DMS 273 (cell line): ENCODE data around the gene ARNT2.
A peak's percentile ranks its signal among the peaks of the same experiment; 100 is the strongest.

ENCODE experiments used
- DNase-seq: peaks from one replicate; lab custom pipeline; 2025; ENCODE audit not compliant: unreplicated experiment; lab: John Stamatoyannopoulos, UW

The ARNT2 gene

DNA sequence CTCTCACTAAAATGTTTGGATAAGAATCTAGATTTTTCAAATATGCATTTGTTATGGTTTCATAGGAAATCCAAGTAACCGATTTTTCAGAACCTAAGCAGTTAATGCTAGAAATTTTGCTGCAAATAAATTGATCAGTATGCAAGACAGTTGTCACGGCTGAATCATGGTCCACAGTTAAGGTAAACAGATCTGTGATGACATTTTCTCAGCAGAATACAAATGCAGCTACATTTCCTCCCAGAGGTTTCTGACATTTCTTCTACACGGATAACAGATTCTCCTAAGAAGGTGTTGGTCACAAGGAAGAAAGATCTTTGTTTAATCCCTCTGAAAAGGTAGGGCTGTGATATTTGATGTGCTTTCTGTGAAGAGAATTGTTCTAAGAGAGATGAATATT is 36.9 kb downstream of the ARNT2 start:
- no peak for DNase-seq

DNA sequence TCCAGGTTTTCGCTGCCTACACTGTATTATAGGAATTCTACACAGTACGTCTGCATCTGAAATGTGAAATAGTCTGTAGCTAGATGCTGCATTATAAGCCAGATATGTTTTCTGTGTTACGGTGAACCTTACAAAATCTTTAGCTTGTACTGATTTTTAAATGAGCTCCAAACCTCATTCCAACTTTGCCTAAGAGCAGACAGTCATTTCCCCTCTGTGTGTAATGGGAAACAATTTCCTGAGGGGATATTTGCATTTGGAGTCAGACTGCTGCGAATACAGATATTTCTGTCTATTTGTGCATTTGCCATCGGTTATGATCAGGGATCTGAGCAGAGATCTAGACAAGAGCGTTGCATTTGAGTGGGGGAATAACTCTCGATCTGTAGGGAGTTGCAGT is 37.5 kb downstream of the ARNT2 start:
- no peak for DNase-seq

DNA sequence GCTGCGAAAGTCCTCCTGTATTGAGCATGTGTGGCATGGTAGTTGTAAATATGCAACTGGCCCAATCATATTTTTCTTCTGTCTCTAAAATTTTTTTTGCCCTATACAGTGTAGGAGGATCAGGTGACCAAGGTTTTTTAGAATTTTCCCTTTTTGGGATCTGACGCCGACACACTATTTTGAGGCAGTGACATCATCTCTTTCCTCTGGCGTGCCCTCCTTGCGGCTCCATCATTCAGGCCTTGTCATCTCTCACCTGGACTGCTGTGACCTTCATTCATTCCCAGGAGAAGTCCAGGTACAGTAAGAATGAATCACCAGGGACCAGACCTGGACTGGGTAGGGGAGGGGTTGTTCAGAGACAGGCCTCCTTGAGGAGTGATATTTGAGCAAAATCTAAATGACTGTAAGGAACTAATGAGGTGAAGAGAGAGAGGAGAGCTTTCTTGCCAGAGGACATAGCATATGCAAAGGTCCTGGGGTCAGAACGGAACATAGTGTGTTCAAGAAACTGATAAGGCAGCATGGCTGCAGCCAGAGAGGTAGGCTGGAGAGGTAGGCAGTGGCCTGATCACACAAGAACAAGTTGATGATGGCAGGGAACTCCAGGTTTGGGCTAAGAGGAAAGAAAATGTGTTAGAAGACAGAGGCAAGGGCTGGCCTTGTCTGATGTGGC is 38.7 kb downstream of the ARNT2 start:
- no peak for DNase-seq

DNA sequence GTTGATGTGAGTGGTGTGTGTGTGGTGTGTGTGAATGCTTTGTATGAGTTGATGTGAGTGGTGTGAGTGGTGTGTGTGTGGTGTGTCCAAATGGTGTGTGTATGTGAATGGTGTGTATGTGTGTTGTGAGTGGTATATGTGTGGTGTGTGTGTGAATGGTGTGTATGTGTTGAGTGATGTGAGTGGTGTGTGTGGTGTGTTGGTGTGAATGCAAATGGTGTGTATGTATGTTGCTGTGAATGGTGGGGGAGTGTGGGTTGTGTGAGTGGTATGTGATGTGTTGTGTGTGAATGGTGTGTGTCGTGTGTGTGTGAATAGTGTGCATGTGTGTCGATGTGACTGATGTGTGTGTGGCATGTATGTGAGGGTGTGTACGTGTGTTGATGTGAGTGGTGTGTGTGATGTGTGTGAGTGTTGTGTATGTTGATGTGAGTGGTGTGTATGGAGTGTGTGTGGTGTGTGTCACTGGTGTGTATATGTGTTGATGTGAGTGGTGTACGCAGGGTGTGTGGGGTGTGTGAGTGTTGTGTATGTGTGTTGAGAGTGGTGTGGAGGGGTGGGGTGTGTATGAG is 40.6 kb downstream of the ARNT2 start:
- no peak for DNase-seq

DNA sequence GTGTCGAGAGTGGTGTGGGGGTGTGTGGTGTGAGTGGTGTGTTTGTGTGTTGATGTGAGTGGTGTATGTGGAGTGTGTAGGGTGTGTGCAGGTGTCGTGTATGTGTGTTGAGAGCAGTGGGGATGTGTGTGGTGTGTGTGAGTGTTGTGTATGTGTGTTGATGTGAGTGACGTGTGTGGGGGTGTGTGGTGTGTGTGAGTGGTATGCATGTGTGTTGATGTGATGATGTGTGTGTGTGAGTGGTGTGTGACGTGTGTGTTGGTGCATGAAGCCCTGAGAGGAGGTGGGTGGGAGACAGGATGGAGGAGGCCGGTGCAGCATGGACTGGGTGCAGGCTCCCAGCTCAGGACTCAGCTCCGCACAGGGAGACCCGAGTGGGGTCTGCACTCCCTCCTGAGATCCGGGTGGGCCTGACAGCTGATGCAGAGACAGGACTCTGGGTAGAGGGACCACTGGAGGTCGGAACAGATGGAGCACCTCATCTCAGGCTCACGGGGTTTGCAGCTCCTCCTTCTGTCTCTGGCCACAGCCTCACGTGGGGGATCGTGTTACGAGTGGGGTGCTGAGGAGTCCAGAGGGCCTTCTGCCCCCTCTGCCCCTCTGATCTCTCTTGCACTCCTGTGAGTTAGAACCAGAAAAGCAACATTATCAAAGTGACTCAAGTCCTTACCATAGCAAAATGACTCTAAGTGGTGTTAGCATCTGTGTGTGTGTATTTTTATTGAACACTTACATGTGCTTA is 41.3 kb downstream of the ARNT2 start:
- DNase-seq, result peak; percentile 7

DNA sequence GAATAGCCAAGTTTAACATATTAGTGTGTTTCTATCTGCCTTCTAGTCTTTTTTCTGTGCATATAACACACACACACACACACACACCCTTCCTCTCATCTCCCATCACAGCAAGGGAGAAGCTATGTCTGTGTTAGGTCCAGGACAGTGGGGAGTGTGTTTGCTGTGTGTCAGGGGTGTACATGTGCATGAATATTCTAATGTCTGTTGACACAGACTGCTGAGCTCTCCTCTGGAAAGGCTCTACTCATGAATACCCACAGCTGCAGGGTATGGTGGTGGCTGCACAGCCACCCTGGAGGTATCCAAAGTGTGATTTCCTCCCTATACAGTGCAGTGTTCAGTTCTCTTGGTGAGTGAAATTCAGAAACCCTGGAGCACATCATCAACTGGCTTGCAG is 42.9 kb downstream of the ARNT2 start:
- no peak for DNase-seq

DNA sequence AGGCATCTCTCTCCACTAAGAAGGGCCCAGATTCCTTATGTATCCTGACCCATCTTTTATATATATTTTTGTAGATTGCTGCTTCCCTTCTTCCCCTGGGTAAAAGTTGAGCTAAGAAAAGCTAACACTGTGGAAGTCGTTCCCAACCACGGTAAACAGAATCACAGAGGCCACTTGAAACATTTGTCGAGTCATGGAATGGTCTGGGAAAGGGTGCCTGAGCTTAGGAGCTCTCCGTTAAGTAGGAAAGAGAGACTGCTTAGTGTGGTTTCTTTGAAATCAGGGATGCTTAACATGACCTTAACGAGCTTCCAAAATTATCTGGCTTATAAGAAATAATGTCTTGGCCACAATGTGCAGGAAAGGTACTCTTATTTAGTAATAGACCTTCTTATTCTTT is 45.6 kb downstream of the ARNT2 start:
- DNase-seq, result no peak

DNA sequence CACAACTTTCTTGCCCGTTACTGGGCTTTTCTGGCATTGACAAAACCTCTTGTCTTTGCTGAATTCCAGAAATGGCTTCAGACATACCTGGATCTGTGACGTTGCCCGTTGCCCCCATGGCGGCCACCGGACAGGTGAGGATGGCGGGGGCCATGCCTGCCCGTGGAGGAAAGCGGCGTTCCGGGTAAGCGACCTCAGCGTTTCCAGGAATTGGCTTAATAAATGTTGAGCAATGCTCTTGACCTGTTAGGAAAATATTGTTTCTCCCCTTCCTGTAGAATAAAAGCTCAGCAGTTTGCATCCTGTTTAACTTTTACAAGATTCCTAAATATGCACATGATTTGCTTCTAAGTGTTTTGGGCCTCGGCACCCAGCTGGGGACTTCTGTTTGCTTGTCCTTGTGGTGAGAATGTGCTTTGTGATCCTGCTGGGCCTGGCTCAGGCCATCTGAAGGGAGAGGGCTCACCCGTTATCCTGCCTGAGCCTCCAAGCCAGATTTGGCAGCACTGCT is 46.7 kb downstream of the ARNT2 start:
- no peak for DNase-seq

DNA sequence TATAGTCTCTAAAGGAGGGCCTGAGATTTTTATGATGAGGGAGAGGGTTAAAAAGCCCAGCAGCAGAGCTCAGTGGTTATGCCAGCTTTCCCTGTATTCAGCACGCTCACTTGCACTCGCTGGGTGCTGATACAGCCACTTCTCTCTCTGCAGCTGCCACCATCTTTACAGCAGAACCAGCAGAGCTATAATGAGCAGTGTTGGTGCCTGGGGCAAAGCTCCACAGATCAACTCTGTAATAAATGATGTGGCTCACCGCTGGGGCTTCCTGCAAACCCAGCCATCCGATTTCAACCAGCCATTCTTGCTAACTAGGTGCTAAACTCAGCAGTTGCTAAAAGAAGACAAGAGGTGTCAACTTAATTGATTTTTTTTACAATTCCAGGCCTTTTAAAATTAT is 48.0 kb downstream of the ARNT2 start:
- DNase-seq, result no peak

DNA sequence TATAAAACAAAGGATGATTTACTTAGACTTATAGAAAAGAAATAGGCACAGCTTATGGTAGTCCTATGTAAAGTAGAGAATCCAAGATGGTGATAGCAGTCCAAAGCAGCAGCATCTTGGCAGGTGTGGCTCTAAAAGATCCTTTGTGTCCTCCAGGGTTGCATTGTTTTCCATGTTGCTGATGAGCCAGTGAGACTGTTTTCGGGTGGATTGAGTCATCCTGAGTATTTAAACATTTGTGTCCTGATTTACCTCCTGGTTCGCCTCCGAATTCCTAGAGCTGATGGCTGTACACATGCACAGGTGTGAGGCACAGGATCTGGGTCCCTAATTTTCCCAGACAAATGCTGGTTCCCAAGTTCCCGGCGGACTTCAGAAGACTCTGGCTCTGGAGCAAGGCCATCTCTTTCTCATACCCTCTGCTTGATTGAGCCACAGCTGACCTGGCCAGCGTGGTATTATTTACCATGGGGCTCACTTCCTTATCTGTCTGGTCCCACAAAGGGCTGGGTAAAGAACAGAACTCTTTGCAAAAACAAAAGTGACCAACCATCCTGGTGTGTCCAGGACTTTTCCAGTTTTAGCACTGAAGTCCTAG is 51.0 kb downstream of the ARNT2 start:
- no peak for DNase-seq

DNA sequence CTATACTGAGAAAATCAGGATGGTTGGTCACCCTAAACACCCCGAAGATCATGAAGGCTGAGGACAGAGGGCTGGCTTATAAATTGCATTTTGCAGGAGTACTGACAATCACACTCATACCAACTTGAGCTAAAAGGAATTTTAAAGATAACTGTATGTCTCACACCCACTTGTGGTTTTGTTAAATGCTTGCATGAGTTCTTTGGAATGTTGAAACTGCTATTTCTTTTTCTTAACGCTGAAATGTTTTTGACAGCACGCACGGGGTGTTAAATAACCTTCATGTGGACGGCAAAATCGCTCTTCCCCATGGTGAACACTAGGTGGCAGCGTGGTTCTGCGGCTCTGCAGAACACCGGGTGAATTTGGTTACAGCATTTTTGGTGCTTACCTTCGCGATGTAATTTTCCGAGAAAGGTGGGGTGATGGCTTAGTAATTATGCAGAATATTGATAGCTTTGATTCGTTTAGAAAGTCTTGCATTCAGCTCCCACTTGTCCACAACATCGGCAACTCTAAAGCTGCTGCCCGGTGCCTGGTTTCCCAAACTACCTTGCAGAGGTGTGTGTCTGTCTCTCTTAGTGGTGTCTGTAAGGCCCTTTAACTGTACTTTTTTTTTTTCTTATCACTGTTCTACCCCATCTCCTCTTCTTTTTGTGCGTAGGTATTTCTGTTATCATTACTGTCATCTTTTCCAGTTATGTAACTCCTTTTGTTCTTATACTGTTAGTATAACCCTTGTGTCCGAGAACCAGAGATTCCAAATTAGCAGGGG is 51.7 kb downstream of the ARNT2 start:
- DNase-seq, result peak; percentile 66

DNA sequence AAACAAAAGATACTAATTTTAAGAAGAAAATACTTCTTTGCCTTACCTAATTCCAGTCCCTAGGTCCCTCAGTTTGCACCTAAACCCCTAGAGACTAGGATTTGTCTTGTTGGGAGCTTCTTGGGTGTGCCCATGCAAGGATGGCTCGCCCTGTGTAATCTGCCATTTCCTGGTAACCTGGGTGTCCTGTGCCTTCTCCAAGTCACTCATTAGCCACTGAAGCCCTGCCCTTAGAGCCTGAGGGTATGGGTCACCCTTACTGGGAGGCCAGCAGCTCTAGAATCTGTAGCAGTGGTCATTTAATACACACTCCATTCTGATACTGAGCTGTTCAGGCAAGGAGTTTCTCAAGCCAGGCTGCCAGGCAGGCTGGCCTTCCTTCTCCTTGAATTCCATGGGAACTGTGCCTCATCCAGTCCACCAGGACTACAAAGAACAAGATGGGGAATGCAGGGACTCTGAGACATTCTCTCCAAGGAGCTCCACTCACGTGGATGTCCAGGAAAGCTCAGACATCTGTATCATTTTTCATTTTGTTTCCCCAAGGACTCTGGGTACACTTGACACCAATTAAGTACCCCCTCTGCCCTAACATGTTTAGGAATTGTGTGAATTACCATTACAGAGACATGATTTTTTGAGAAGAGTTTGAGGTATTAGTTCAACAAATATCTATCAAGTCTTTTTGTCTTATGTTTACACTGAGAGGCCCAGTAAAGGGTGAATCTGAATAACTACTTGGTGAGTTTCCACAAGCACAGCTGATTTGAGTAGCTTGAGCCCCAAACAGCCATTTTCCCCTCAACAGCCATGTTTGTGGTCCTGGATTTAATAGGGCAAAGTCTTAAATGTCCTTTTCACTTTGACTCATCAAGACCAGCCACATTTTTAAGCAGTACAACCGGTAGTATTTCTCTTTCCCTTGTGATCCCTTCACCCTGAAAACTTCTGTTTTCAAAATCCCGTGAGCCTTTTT is 52.6 kb downstream of the ARNT2 start:
- DNase-seq, result no peak

DNA sequence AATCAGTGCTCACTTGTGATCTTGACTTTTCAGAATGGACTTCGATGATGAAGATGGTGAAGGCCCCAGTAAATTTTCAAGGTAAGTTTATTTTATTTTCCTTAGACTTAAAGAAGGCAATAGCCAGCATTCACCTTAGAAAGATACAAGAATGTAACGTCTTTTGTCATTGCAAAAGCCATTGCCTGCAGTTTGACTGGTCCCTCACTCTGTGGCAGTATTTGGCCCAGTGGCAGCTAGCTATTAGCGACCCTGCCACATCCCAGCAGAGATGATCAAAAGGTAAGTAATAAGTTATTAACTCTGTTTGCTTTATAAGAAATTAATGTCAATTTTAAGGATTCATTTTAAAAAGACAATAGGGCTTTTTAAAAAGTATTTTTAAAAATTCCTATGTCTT is 53.7 kb downstream of the ARNT2 start:
- no peak for DNase-seq

DNA sequence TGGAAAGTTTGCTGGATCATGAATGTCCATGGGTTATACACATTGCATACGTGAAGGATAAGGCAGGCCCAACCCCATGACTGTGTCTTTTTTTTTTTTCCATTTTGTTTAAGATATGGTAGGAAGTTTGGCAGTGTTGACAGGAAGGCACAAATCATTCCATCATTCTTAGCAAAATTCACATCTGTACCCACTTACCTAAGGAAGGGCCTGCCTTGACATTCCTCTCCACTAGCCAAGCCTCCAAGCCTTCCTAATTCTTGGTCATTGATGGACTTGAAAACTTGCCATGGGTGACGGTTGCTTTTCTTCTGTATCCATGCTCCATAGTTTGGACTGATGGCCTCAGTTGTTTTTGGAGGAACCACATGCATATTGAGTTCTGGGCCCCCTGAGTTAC is 54.4 kb downstream of the ARNT2 start:
- no peak for DNase-seq

DNA sequence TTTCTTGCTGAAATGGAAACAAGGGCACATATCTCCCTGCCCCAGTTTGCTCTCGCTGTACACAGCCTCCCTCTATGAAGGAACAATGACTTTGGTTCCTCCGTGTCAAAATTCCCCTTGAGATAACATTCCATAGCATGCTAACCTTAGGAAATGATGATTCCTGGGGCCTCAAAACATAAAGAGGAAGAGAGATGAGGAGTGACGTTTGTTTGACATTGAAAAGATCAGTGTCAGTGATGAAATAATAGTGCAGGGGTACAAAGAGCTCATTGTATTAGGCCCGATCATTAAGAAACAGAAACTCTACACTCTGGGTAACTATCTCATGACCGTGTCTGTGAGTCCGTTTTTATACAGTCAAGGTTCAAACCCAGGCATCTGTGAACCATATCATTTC is 55.2 kb downstream of the ARNT2 start:
- no peak for DNase-seq

DNA sequence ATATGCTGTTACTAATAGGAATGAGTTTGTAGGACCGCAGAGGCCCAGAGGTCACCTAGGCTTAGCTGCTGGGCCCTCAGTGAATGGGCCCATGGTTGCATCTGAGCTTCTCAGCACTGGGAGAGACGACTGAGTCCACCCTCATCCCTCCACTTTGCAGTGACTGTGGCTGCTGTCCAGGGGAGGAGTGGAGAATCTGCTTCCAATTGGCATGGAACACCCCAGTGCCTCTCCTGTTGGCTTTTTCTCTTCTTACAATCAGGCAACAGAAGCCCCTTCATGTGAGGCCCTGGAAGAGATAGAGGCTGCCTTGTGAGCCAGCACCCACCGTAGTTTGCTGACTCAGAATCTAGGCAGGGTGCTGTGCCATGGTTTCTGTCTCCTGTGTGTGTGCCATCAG is 55.6 kb downstream of the ARNT2 start:
- no peak for DNase-seq

DNA sequence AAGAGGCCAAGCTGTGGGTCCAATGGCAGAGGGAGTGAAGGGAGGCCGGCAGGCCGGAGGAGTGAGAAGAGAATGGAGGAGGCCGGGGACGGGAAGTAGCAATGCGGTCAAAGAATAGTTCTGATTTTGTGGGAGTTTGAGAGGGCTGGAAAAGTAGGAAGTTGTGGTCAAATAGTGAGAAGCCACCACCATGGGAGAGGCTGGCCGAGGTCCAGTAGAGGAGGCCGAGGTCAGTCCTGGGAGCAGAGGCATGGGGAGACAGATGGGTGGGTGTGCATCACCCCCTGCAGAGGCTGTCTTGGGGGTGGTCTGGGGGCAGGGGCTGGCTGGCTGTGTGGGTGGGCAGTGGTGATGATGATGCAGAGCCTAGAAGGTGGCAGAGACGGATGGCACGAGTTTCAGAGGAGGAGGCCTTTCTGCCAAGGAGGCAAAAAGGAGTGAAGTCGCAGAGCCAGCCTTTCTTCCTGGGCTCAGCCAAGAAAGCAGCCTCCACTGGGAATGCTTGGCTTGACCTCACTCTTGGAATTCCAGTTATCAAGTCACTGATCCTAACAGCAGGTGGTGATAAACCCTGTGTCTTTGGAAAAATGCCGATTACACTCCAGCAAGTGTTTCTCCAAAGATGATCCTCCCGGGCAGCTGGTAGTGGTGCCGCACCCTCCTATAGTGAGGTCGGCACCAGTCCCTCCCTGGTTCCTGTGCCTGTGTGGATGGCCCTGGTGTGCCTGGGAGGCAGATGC is 57.3 kb downstream of the ARNT2 start:
- DNase-seq, result no peak

DNA sequence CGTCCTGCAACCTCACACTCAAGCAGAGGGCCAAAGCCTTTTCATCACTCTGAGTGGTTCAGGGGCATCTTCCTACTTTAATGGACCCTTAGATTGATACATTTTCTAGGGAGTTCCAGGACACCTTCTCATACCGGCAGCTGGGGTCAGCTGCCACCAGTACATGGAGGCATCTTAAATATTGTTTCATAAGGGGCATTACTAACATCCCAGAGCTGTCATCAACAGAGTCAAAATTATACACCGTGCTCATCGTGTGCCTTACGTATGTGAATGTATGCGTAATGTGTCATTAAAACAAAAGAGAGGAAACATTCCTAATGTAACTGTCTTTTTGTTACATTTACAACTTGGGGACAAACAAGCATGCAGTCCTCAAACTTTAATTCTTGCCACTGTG is 57.9 kb downstream of the ARNT2 start:
- DNase-seq, result no peak

DNA sequence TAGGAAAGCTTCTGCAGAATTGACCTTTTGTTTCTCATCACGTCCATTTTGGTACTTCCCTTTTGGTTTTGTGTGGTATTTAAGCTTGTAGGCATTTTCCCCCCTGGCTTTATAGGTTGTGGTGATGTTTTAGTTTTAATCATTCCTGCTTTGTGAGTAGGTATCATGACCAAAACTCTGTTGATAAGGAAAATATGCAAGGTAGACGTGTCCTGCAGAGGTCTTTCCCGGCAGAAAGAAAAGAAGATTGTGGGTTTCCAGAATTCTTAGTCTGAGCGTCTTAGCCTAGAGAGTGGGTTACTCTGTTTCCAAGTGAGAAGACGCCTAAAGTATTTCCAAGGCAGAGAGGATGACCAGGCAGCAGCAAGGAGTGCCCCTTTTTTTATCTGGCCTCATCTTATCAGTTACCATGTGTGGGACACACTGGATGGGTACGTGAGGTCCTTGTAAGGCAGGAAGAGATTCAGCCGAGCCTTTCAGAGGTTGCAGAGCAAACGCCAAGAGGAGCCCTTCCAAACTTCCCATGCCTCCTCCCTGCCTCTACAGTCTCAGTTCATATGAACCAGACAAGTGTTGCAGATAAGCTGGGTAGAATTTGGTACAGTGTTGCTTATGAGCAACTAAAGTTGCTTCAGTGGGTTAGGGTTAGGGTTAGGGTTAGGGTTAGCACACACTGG is 58.8 kb downstream of the ARNT2 start:
- no peak for DNase-seq
